HCT116 (cell line): Measurements from ENCODE around the gene DNAAF8. TPM values are rescaled to one million over a fixed set of nuclear protein-coding genes. Genes with fewer than 3 reads are reported as not detected.

Experiments used
- ATAC-seq: fragments of 200-7000 bp; cut with Tn5 transposase; 2 replicates; pipeline ENCODE4 v1.9.1; 2020; ENCODE audit warnings: mild to moderate bottlenecking, moderate library complexity
- BruUV-seq: library from RNA; stranded (reverse); fragments of 400-500 nt; replicated peaks from 2 replicates; lab custom pipeline; 2021; lab: Mats Ljungman, UMichigan
- CTCF ChIA-PET: fragments of 300-600 bp; sonication (Branson Sonifier 250); formaldehyde crosslinking; loops from one replicate; lab custom pipeline; 2021; ENCODE audit warnings: antibody characterized with exemption; lab: Charles Lee
- POLR2A ChIA-PET: fragments of 300-600, 350-600 bp; sonication (Branson Sonifier 250); formaldehyde crosslinking; loops from one replicate; lab custom pipeline; 2021; ENCODE audit warnings: antibody characterized with exemption; lab: Charles Lee
- RAD21 ChIA-PET, 2 experiments: fragments of 300-600 bp; sonication (Branson Sonifier 250); formaldehyde crosslinking; loops; one replicate each; lab custom pipeline; 2023; ENCODE audit warnings: low total read pairs in 2 of 2; ENCODE audit not compliant: uncharacterized antibody in 2 of 2, unreplicated experiment in 2 of 2, low non-redundant PET in 1 of 2; lab: Charles Lee
- DNase-seq: peaks from one replicate; pipeline ENCODE4 v3.0.0-alpha.2; 2010; ENCODE audit warnings: low read depth, low spot score
- H2AFZ ChIP-seq: fragments of 200-600 bp; shearing (Covaris generic), sonication (generic); 2 replicates; pipeline ENCODE4 v1.6.1; 2017; ENCODE audit warnings: low read depth, mixed run types, mixed read lengths, antibody characterized with exemption, low read length; ENCODE audit not compliant: poor library complexity, severe bottlenecking
- H3K27ac ChIP-seq: 2 replicates; pipeline ENCODE4 v1.5.1; 2012; ENCODE audit warnings: low read depth, low read length
- H3K27me3 ChIP-seq: fragments of 200-600 bp; sonication (generic); 2 replicates; pipeline ENCODE4 v1.6.1; 2016; ENCODE audit warnings: mixed run types, low read length, mixed read lengths; ENCODE audit not compliant: insufficient read depth
- H3K36me3 ChIP-seq, 2 experiments: fragments of 200-500 bp in 1 of 2; fragments of 200-600 bp in 1 of 2; sonication (Bioruptor generic) in 1 of 2; sonication (generic) in 1 of 2; 2 replicates each; pipeline versions ENCODE4 v1.5.1 to v1.6.1; 2014 to 2016; ENCODE audit warnings: low read length in 2 of 2, inconsistent platforms in 1 of 2, mixed read lengths in 1 of 2, mixed run types in 1 of 2; ENCODE audit not compliant: insufficient read depth in 2 of 2, control insufficient read depth in 1 of 2
- H3K4me1 ChIP-seq, 2 experiments: fragments of 200-600 bp in 1 of 2; sonication (generic) in 1 of 2; 2 replicates each; pipeline versions ENCODE4 v1.5.1 to v1.6.1; 2012 to 2017; ENCODE audit warnings: low read length in 2 of 2, inconsistent platforms in 1 of 2, mild to moderate bottlenecking in 1 of 2, mixed read lengths in 1 of 2, mixed run types in 1 of 2, moderate library complexity in 1 of 2; ENCODE audit not compliant: insufficient read depth in 2 of 2, control insufficient read depth in 1 of 2
- H3K4me2 ChIP-seq: fragments of 200-600 bp; sonication (generic); 2 replicates; pipeline ENCODE4 v1.6.1; 2017; ENCODE audit warnings: mixed run types, low read length, mixed read lengths
- H3K4me3 ChIP-seq, 2 experiments: fragments of 200-600 bp in 1 of 2; sonication (generic) in 1 of 2; replicated peaks in 1 of 2; 2 replicates each; pipeline ENCODE4 v1.5.1; 2011 to 2016; ENCODE audit warnings: low read length in 2 of 2, control low read depth in 1 of 2, low read depth in 1 of 2, mild to moderate bottlenecking in 1 of 2, mixed read lengths in 1 of 2, mixed run types in 1 of 2
- H3K79me2 ChIP-seq: fragments of 200-600 bp; sonication (generic); 2 replicates; pipeline ENCODE4 v1.6.1; 2017; ENCODE audit warnings: mild to moderate bottlenecking, mixed run types, low read length, moderate library complexity, mixed read lengths; ENCODE audit not compliant: insufficient read depth
- H3K9ac ChIP-seq: fragments of 200-600 bp; sonication (generic); 2 replicates; pipeline ENCODE4 v1.6.1; 2016; ENCODE audit warnings: low read length, mixed read lengths
- H3K9me2 ChIP-seq: fragments of 200-600 bp; sonication (generic), shearing (Covaris generic); 2 replicates; pipeline ENCODE4 v1.6.1; 2017; ENCODE audit warnings: mixed run types, mild to moderate bottlenecking, moderate library complexity; ENCODE audit not compliant: insufficient read depth
- H3K9me3 ChIP-seq, 2 experiments: fragments of 200-500 bp in 1 of 2; fragments of 200-600 bp in 1 of 2; sonication (Bioruptor generic) in 1 of 2; sonication (generic) in 1 of 2; 2 replicates each; pipeline ENCODE4 v1.6.1; 2014 to 2017; ENCODE audit warnings: low read length in 2 of 2, mixed read lengths in 2 of 2, inconsistent platforms in 1 of 2, low read depth in 1 of 2, mild to moderate bottlenecking in 1 of 2, mixed run types in 1 of 2, moderate library complexity in 1 of 2; ENCODE audit not compliant: control insufficient read depth in 1 of 2, insufficient read depth in 1 of 2
- H4K20me1 ChIP-seq: fragments of 200-600 bp; sonication (generic), shearing (Covaris generic); 2 replicates; pipeline ENCODE4 v1.6.1; 2017; ENCODE audit warnings: mixed run types, mild to moderate bottlenecking, moderate library complexity; ENCODE audit not compliant: insufficient read depth
- CEBPB ChIP-seq: IDR thresholded peaks from 2 replicates; pipeline ENCODE4 v1.6.1; 2012; ENCODE audit warnings: low read depth
- CTCF ChIP-seq, 3 experiments: fragments of 200-600 bp in 1 of 3; sonication (generic) in 1 of 3; IDR thresholded peaks in 2 of 3; conservative IDR thresholded peaks in 1 of 3; 2 replicates each; pipeline ENCODE4 v1.5.1; 2012 to 2017; ENCODE audit warnings: low read depth in 2 of 3, low read length in 2 of 3, antibody characterized with exemption in 1 of 3, borderline replicate concordance in 1 of 3, control low read depth in 1 of 3, mild to moderate bottlenecking in 1 of 3, mixed read lengths in 1 of 3, mixed run types in 1 of 3, moderate library complexity in 1 of 3; ENCODE audit not compliant: insufficient read depth in 1 of 3
- MAX ChIP-seq: IDR thresholded peaks from 2 replicates; pipeline ENCODE4 v1.6.1; 2012
- POLR2AphosphoS5 ChIP-seq: IDR thresholded peaks from 2 replicates; pipeline ENCODE4 v1.6.1; 2011; ENCODE audit warnings: mild to moderate bottlenecking, low read depth, low read length, moderate library complexity
- REST ChIP-seq: IDR thresholded peaks from 2 replicates; pipeline ENCODE4 v1.6.1; 2012; ENCODE audit warnings: low read depth
- SIN3A ChIP-seq: IDR thresholded peaks from 2 replicates; pipeline ENCODE4 v1.6.1; 2012; ENCODE audit warnings: low read depth
- TCF7L2 ChIP-seq: IDR thresholded peaks from 2 replicates; pipeline ENCODE4 v1.7.0; 2011; ENCODE audit warnings: borderline replicate concordance, inconsistent platforms; ENCODE audit not compliant: insufficient read depth, insufficient read length; ENCODE audit errors: extremely low read depth
- YY1 ChIP-seq: IDR thresholded peaks from 2 replicates; pipeline ENCODE4 v1.6.1; 2011; ENCODE audit warnings: low read length, low read depth, moderate library complexity, mild to moderate bottlenecking; ENCODE audit not compliant: insufficient replicate concordance; ENCODE audit errors: extremely low read depth
- ZNF274 ChIP-seq: fragments of 200-500 bp; sonication (Bioruptor generic); IDR thresholded peaks from 2 replicates; pipeline ENCODE4 v1.6.1; 2014; ENCODE audit warnings: mild to moderate bottlenecking, low read depth, low read length, inconsistent platforms
- intact Hi-C: fragments of 100-400 bp; cut with micrococcal nuclease; formaldehyde crosslinking; loops from 2 replicates; pipeline ENCODE4 v1.10.0; 2022
- total RNA-seq: library from RNA; stranded (reverse); gene quantifications from one replicate; pipeline ENCODE4 v1.2.1, GENCODE V29; 2021; ENCODE audit not compliant: unreplicated experiment

The DNAAF8 gene
- total RNA-seq, 1 experiment from 2014 or later = 1.0 TPM

- ChIA-PET POLR2A (interaction anchor here (0.6 kb wide), 1 partner anchor 84 kb away, joined by 3 read pairs; no protein-coding TSS in a partner anchor), CTCF (no interaction called here), RAD21 (no interaction called here)
- no peak overlapping the region for H3K4me3 ChIP-seq
- ATAC-seq (no peak), DNase-seq (no peak)
- H3K9me2 ChIP-seq = no peaks in the 10 kb centered on the region
- no peak overlapping the region for H3K4me2 ChIP-seq
- H2AFZ ChIP-seq = no peak overlapping the region
- no peak overlapping the region for H3K9ac ChIP-seq
- no TSS peak for BruUV-seq
- peaks cover 14 to 15% of the 10 kb centered on the region in 2 experiments; a peak in 3 of 4 replicates for H3K36me3 ChIP-seq
- H3K27ac ChIP-seq = no peak overlapping the region
- H3K79me2 ChIP-seq = no peaks in the 10 kb centered on the region; the same call in 1 of the 2 replicates
- intact Hi-C loops = no loop called here
- peaks cover 0 to 7% of the 10 kb centered on the region in 2 experiments; a peak in 1 of 4 replicates for H3K4me1 ChIP-seq
- no peaks in the 10 kb centered on the region for H3K9me3 ChIP-seq
- no peaks in the 10 kb centered on the region for H3K27me3 ChIP-seq
- no peaks in the 10 kb centered on the region for H4K20me1 ChIP-seq
- TF ChIP-seq MAX = no peak
- TF ChIP-seq SIN3A = no peak
- TF ChIP-seq TCF7L2 = no peak
- TF ChIP-seq REST = no peak
- TF ChIP-seq POLR2AphosphoS5 = no peak
- TF ChIP-seq YY1 = no peak
- TF ChIP-seq ZNF274 = no peak
- no peak for TF ChIP-seq CEBPB
- TF ChIP-seq CTCF (IDR thresholded peaks at IDR 0.05 in 2 of 3, conservative IDR thresholded peaks at IDR 0.05 in 1 of 3; ENCODE audit: borderline replicate concordance in 1 of 3, insufficient read depth in 1 of 3, low read depth in 2 of 3, low read length in 2 of 3) = no peak
These were observed 35.2 kb upstream of the DNAAF8 start for GRCh38 chr16:4699046-4699556.
